Nephron (organoid): ENCODE data around the gene ARID1A.
"Not testable (repeated sequence)": the region's sequence is repeated elsewhere in the genome, so short reads cannot be mapped to it uniquely, and the experiment has no call there.

Source experiments
- H3K27ac Mint-ChIP-seq, 3 experiments: 2 replicates each; pipeline ENCODE4 v1.8.0; 2020; ENCODE audit warnings: mixed read lengths in 3 of 3, mild to moderate bottlenecking in 2 of 3, moderate library complexity in 1 of 3
- H3K27me3 Mint-ChIP-seq: 2 replicates; pipeline ENCODE4 v1.8.0; 2021; ENCODE audit warnings: low read depth, mild to moderate bottlenecking, moderate library complexity, mixed read lengths
- H3K36me3 Mint-ChIP-seq: 2 replicates; pipeline ENCODE4 v1.8.0; 2020; ENCODE audit warnings: low read depth, mixed read lengths
- H3K4me1 Mint-ChIP-seq: 2 replicates; pipeline ENCODE4 v1.8.0; 2020; ENCODE audit warnings: mixed read lengths
- H3K4me3 Mint-ChIP-seq, 3 experiments: 2 replicates each; pipeline ENCODE4 v1.8.0; 2020; ENCODE audit warnings: mild to moderate bottlenecking in 3 of 3, mixed read lengths in 3 of 3, moderate library complexity in 2 of 3
- H3K9me3 Mint-ChIP-seq: 2 replicates; pipeline ENCODE4 v1.8.0; 2020; ENCODE audit warnings: mixed read lengths
- CTCF ChIP-seq, 3 experiments: fragments of 200-600 bp; sonication (generic); IDR thresholded peaks; one replicate each; pipeline ENCODE4 v1.5.0; 2021; ENCODE audit warnings: antibody characterized with exemption in 3 of 3; ENCODE audit not compliant: unreplicated experiment in 3 of 3

The ARID1A gene

DNA sequence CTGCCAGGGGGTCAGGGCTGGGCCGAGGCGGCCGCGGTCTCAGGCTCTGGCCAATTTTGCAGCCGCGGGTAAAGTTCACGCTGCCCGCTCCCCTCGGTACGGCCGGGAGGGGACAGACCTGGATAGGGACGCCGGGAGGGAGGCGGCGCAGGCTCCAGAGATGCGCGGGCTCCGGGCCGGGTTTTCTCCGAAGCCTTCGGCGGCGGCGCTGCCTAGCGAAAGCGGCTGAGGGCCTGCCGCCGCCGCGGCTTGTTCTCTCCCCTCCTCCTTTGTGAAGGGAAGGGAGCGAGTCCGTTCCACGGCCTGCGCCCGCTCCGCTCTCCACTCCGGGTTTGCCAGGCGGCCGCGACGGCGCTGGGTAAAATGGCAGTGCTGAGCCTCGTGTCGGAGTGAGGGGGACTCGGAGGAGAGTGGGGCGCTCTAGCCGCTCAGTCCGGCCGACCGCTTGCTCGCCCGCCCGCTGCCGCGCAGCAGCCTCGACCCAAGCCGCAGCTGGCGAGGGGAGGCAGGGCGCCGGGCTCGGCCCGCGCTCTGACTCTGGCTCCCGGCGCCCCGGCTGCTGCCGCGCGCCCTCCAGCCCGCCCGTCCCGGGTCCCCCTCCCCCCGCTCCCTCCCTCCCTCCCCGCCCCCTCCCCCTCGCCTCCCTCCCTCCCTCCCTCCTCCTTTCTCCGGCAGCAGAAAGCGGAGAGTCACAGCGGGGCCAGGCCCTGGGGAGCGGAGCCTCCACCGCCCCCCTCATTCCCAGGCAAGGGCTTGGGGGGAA is at the start of gene ARID1A:
ARID1A (plus strand) TSS at position 660 of the 763 bp plus-strand sequence. CDS start 389 bp downstream, outside the sequence.
- TF ChIP-seq CTCF (IDR thresholded peaks at IDR 0.05; ENCODE audit: unreplicated experiment in 3 of 3): no peak
- peak within 1 kb of the TSS; percentile 83 to 93 (median 88) for H3K4me3 Mint-ChIP-seq
- no peaks in the 10 kb centered on the region for H3K9me3 Mint-ChIP-seq
- no peaks in the 10 kb centered on the region for H3K36me3 Mint-ChIP-seq
- peak within 1 kb of the TSS; percentile 99 to 100 (median 100) for H3K27ac Mint-ChIP-seq
- no peaks in the 10 kb centered on the region for H3K27me3 Mint-ChIP-seq
- peaks cover 38% of the 10 kb centered on the region for H3K4me1 Mint-ChIP-seq

DNA sequence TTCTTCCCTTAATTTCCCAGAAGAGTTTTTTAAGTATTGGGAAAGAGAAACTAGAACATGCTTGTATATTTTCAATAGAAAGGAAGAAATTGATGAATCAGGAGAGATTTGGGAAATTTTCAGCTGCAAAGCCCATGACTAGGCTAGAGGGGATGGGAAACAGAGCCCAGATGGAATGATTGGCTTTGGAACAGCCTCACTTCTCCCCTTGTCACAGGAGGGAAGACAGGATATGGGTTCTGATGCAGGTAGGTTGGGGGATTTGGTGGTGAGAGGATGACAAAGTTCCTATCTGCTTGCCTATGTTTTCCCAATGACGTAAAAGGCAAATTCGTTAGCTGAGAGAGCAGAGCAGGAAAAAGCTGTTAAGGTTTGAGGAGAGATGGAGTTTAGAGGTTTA is 31.0 kb upstream of the ARID1A start:
- no peak overlapping the region for H3K4me3 Mint-ChIP-seq
- no peak overlapping the region for H3K27ac Mint-ChIP-seq
- no peaks in the 10 kb centered on the region for H3K4me1 Mint-ChIP-seq
- H3K36me3 Mint-ChIP-seq: no peaks in the 10 kb centered on the region
- peaks cover 3% of the 10 kb centered on the region for H3K27me3 Mint-ChIP-seq
- no peaks in the 10 kb centered on the region for H3K9me3 Mint-ChIP-seq
- TF ChIP-seq CTCF (IDR thresholded peaks at IDR 0.05; ENCODE audit: unreplicated experiment in 3 of 3): no peak

GRCh38 chr1:26666855-26667254 is 29.0 kb upstream of the ARID1A start:
- no peaks in the 10 kb centered on the region for H3K9me3 Mint-ChIP-seq
- H3K36me3 Mint-ChIP-seq: no peaks in the 10 kb centered on the region
- no peak overlapping the region for H3K4me3 Mint-ChIP-seq
- no peak overlapping the region for H3K27ac Mint-ChIP-seq
- H3K4me1 Mint-ChIP-seq: no peaks in the 10 kb centered on the region
- TF ChIP-seq CTCF (IDR thresholded peaks at IDR 0.05; ENCODE audit: unreplicated experiment in 3 of 3): no peak
- no peaks in the 10 kb centered on the region for H3K27me3 Mint-ChIP-seq

GRCh38 chr1:26668106-26668786 is 27.6 kb upstream of the ARID1A start:
- H3K9me3 Mint-ChIP-seq, H3K4me1 Mint-ChIP-seq, H3K36me3 Mint-ChIP-seq, H3K27me3 Mint-ChIP-seq, H3K4me3 Mint-ChIP-seq, H3K27ac Mint-ChIP-seq: not testable (repeated sequence)

- H3K9me3 Mint-ChIP-seq: no peaks in the 10 kb centered on the region
- H3K27ac Mint-ChIP-seq: peak overlapping the region; percentile 15 to 58 (median 33)
- H3K4me1 Mint-ChIP-seq: peaks cover 11% of the 10 kb centered on the region
- no peaks in the 10 kb centered on the region for H3K27me3 Mint-ChIP-seq
- peak overlapping the region in 1 of 3 experiments; percentile 22 for H3K4me3 Mint-ChIP-seq
- TF ChIP-seq CTCF (IDR thresholded peaks at IDR 0.05; ENCODE audit: unreplicated experiment in 3 of 3): peak; percentile 45 to 55 (median 50)
- H3K36me3 Mint-ChIP-seq: no peaks in the 10 kb centered on the region
Observed at GRCh38 chr1:26677306-26678115, 18.3 kb upstream of the ARID1A start.
